H9 (cell line): ENCODE measurements around the gene CREB5. TPM values are rescaled to one million over a fixed set of nuclear protein-coding genes. Genes with fewer than 3 reads are reported as not detected.

Experiments used
- DNase-seq: peaks from one replicate; pipeline ENCODE4 v3.0.0-alpha.2; 2017
- H2AFZ ChIP-seq: one replicate; pipeline ENCODE4 v1.6.1; 2013; ENCODE audit warnings: mild to moderate bottlenecking, low read length, control low read depth, moderate library complexity
- H2AK5ac ChIP-seq: 2 replicates; pipeline ENCODE4 v1.6.1; 2013; ENCODE audit warnings: low read length, control low read depth, mixed read lengths; ENCODE audit not compliant: insufficient read length
- H2BK120ac ChIP-seq: one replicate; pipeline ENCODE4 v1.6.1; 2013; ENCODE audit warnings: low read depth, mild to moderate bottlenecking, low read length, control low read depth, inconsistent platforms; ENCODE audit not compliant: poor library complexity, severe bottlenecking
- H2BK12ac ChIP-seq: 2 replicates; pipeline ENCODE4 v1.6.1; 2013; ENCODE audit warnings: low read length, control low read depth, mixed read lengths, low read depth; ENCODE audit not compliant: insufficient read length
- H2BK15ac ChIP-seq: 2 replicates; pipeline ENCODE4 v1.6.1; 2013; ENCODE audit warnings: low read depth, low read length, control low read depth
- H2BK20ac ChIP-seq: one replicate; pipeline ENCODE4 v1.6.1; 2013; ENCODE audit warnings: low read depth, mild to moderate bottlenecking, low read length, control low read depth, inconsistent platforms; ENCODE audit not compliant: poor library complexity, severe bottlenecking
- H2BK5ac ChIP-seq: 2 replicates; pipeline ENCODE4 v1.6.1; 2013; ENCODE audit warnings: low read length, control low read depth, mixed read lengths; ENCODE audit not compliant: insufficient read length
- H3K14ac ChIP-seq: 2 replicates; pipeline ENCODE4 v1.6.1; 2013; ENCODE audit warnings: low read length, control low read depth; ENCODE audit not compliant: insufficient read depth
- H3K18ac ChIP-seq: 2 replicates; pipeline ENCODE4 v1.6.1; 2013; ENCODE audit warnings: low read depth, mild to moderate bottlenecking, mixed read lengths, low read length, control low read depth; ENCODE audit not compliant: insufficient read length
- H3K23ac ChIP-seq: 2 replicates; pipeline ENCODE4 v1.6.1; 2013; ENCODE audit warnings: low read length, control low read depth, mixed read lengths, low read depth; ENCODE audit not compliant: insufficient read length
- H3K23me2 ChIP-seq: 2 replicates; pipeline ENCODE4 v1.6.1; 2013; ENCODE audit warnings: low read depth, mild to moderate bottlenecking, mixed read lengths, low read length, control low read depth; ENCODE audit not compliant: insufficient read length, poor library complexity, severe bottlenecking
- H3K27ac ChIP-seq: 2 replicates; pipeline ENCODE4 v1.5.1; 2013; ENCODE audit warnings: low read length, control low read depth, mixed read lengths, low read depth; ENCODE audit not compliant: insufficient read length
- H3K27me3 ChIP-seq: 2 replicates; pipeline ENCODE4 v1.6.1; 2013; ENCODE audit warnings: low read length, control low read depth, inconsistent platforms; ENCODE audit not compliant: insufficient read depth
- H3K4ac ChIP-seq: 2 replicates; pipeline ENCODE4 v1.6.1; 2013; ENCODE audit warnings: low read depth, mild to moderate bottlenecking, control low read depth, inconsistent platforms, low read length, moderate library complexity
- H3K4me1 ChIP-seq: 2 replicates; pipeline ENCODE4 v1.6.1; 2013; ENCODE audit warnings: low read length, control low read depth, inconsistent platforms; ENCODE audit not compliant: insufficient read depth
- H3K4me2 ChIP-seq: 2 replicates; pipeline ENCODE4 v1.6.1; 2013; ENCODE audit warnings: low read length, control low read depth, mixed read lengths; ENCODE audit not compliant: insufficient read length, insufficient read depth
- H3K56ac ChIP-seq: 2 replicates; pipeline ENCODE4 v1.6.1; 2013; ENCODE audit warnings: low read depth, mild to moderate bottlenecking, mixed read lengths, low read length, control low read depth; ENCODE audit not compliant: insufficient read length
- H3K79me1 ChIP-seq: 2 replicates; pipeline ENCODE4 v1.6.1; 2013; ENCODE audit warnings: low read depth, mild to moderate bottlenecking, moderate library complexity, low read length, control low read depth, inconsistent platforms; ENCODE audit not compliant: insufficient read depth, poor library complexity, severe bottlenecking
- H3K79me2 ChIP-seq: 2 replicates; pipeline ENCODE4 v1.6.1; 2013; ENCODE audit warnings: low read length, control low read depth, inconsistent platforms; ENCODE audit not compliant: insufficient read depth
- H3K9ac ChIP-seq: 2 replicates; pipeline ENCODE4 v1.6.1; 2013; ENCODE audit warnings: low read length, control low read depth, mixed read lengths; ENCODE audit not compliant: insufficient read length; ENCODE audit errors: extremely low read depth
- H3K9me3 ChIP-seq: one replicate; pipeline ENCODE4 v1.6.1; 2013; ENCODE audit warnings: low read depth, low read length, inconsistent platforms; ENCODE audit not compliant: control insufficient read depth
- H3T11ph ChIP-seq: one replicate; pipeline ENCODE4 v1.6.1; 2013; ENCODE audit warnings: mild to moderate bottlenecking, low read length, control low read depth, inconsistent platforms
- H4K20me1 ChIP-seq: one replicate; pipeline ENCODE4 v1.6.1; 2013; ENCODE audit not compliant: control insufficient read depth, insufficient read length, insufficient read depth
- H4K5ac ChIP-seq: 2 replicates; pipeline ENCODE4 v1.6.1; 2013; ENCODE audit warnings: low read depth, mild to moderate bottlenecking, mixed read lengths, low read length, control low read depth; ENCODE audit not compliant: insufficient read length
- H4K8ac ChIP-seq: replicated peaks from 2 replicates; pipeline ENCODE4 v1.6.1; 2013; ENCODE audit warnings: low read length, control low read depth, mixed read lengths, low read depth; ENCODE audit not compliant: insufficient read length
- H4K91ac ChIP-seq: 2 replicates; pipeline ENCODE4 v1.6.1; 2013; ENCODE audit warnings: low read depth, mild to moderate bottlenecking, moderate library complexity, mixed read lengths, low read length, control low read depth; ENCODE audit not compliant: insufficient read length
- H3K27ac Mint-ChIP-seq, 3 experiments: 2 replicates in 2 of 3; 3 replicates in 1 of 3; pipeline ENCODE4 v1.8.0; 2020 to 2021; ENCODE audit warnings: mixed read lengths in 3 of 3, mild to moderate bottlenecking in 1 of 3, moderate library complexity in 1 of 3
- H3K27me3 Mint-ChIP-seq: 2 replicates; pipeline ENCODE4 v1.8.0; 2021; ENCODE audit warnings: low read depth, mild to moderate bottlenecking, moderate library complexity, mixed read lengths
- H3K36me3 Mint-ChIP-seq, 3 experiments: 2 replicates in 2 of 3; 3 replicates in 1 of 3; pipeline ENCODE4 v1.8.0; 2020 to 2021; ENCODE audit warnings: low read depth in 3 of 3, mixed read lengths in 3 of 3; ENCODE audit not compliant: insufficient read depth in 1 of 3
- H3K4me1 Mint-ChIP-seq, 2 experiments: 2 replicates each; pipeline ENCODE4 v1.8.0; 2020; ENCODE audit warnings: mixed read lengths in 2 of 2
- H3K4me3 Mint-ChIP-seq, 2 experiments: 2 replicates in 1 of 2; 3 replicates in 1 of 2; pipeline ENCODE4 v1.8.0; 2020 to 2021; ENCODE audit warnings: mild to moderate bottlenecking in 2 of 2, mixed read lengths in 2 of 2, moderate library complexity in 1 of 2
- H3K9me3 Mint-ChIP-seq, 2 experiments: 2 replicates in 1 of 2; 3 replicates in 1 of 2; pipeline ENCODE4 v1.8.0; 2020; ENCODE audit warnings: mild to moderate bottlenecking in 2 of 2, mixed read lengths in 2 of 2, moderate library complexity in 1 of 2
- CTCF ChIP-seq: fragments of 200-600 bp; sonication (generic); conservative IDR thresholded peaks from 3 replicates; pipeline ENCODE4 v1.8.0; 2021; ENCODE audit warnings: antibody characterized with exemption, mild to moderate bottlenecking
- WGBS: extraction: QIAGEN DNeasy Blood & Tissue Kit; methylation state at CpG from one replicate; pipeline ENCODE4 v1.1.7; 2013; ENCODE audit warnings: missing lambda C conversion rate, low lambda C conversion rate, mixed read lengths; ENCODE audit not compliant: insufficient read length; ENCODE audit errors: extremely low coverage; 5-methylcytosine and 5-hydroxymethylcytosine counted together
- total RNA-seq: library from RNA; stranded (reverse); gene quantifications from 2 replicates; pipeline ENCODE4 v1.2.1, GENCODE V29; 2021

CREB5 gene
- total RNA-seq, 1 experiment from 2014 or later = 4.0 TPM

GRCh38 chr7:28479507-28479947, 67.2 kb downstream of the CREB5 start:
- Histone ChIP-seq H3K14ac (no peak overlapping the region), H3K27ac (no peak overlapping the region), H3T11ph (no peak overlapping the region), H4K91ac (no peak overlapping the region), H3K9ac (no peak overlapping the region), H4K5ac (no peak overlapping the region), H2AK5ac (no peak overlapping the region), H2BK5ac (no peak overlapping the region), H3K56ac (no peak overlapping the region), H2BK20ac (no peak overlapping the region), H3K4me1 (peaks cover 27% of the 10 kb centered on the region; the same call in 1 of the 2 replicates), H3K4me2 (no peak overlapping the region), H3K23ac (no peak overlapping the region), H4K8ac (no peak overlapping the region), H3K23me2 (no peaks in the 10 kb centered on the region), H3K4ac (no peak overlapping the region), H2AFZ (no peak overlapping the region), H4K20me1 (no peaks in the 10 kb centered on the region), H2BK15ac (no peak overlapping the region), H3K9me3 (no peaks in the 10 kb centered on the region), H3K79me1 (no peaks in the 10 kb centered on the region), H3K79me2 (no peaks in the 10 kb centered on the region), H3K27me3 (no peaks in the 10 kb centered on the region), H2BK120ac (no peak overlapping the region), H3K18ac (no peak overlapping the region), H2BK12ac (no peak overlapping the region)
- no peak for DNase-seq
- H3K4me3 Mint-ChIP-seq = no peak overlapping the region
- no peak overlapping the region; a peak in 1 of 7 replicates for H3K27ac Mint-ChIP-seq
- peaks cover 48 to 55% of the 10 kb centered on the region in 2 experiments for H3K4me1 Mint-ChIP-seq
- H3K27me3 Mint-ChIP-seq = no peaks in the 10 kb centered on the region; the same call in 1 of the 2 replicates
- TF ChIP-seq CTCF = no peak
- H3K9me3 Mint-ChIP-seq = no peaks in the 10 kb centered on the region
- no CpG with 5 or more reads among the region's 6 CpGs for WGBS
- H3K36me3 Mint-ChIP-seq = no peaks in the 10 kb centered on the region
